Left ventricle myocardium superior (tissue), 1 donor: ENCODE data around the gene NDUFB2. TPM values are rescaled to one million over a fixed set of nuclear protein-coding genes. Genes with fewer than 3 reads are reported as not detected.
"Not testable (repeated sequence)": the region's sequence is repeated elsewhere in the genome, so short reads cannot be mapped to it uniquely, and the experiment has no call there.

ENCODE experiments used
- ATAC-seq: fragments of 200-7000 bp; cut with Tn5 transposase; one replicate; pipeline ENCODE4 v1.9.1; 2020; ENCODE audit warnings: mild to moderate bottlenecking, moderate library complexity
- DNase-seq: peaks from one replicate; pipeline ENCODE4 v3.0.0-alpha.2; 2020
- intact Hi-C: fragments of 100-400 bp; cut with micrococcal nuclease; formaldehyde crosslinking; loops from one replicate; pipeline ENCODE4 v1.11.0; 2022
- long read RNA-seq: library from polyadenylated mRNA; unstranded; transcript quantifications from one replicate; pipeline ENCODE4 v2.0.0, GENCODE V29; 2021
- total RNA-seq: library from RNA; stranded (reverse); fragmentation: NEBNext Ultra II Directional; extraction: Animal tissue kit (Norgen Biotek cat#: 25700); gene quantifications from one replicate; pipeline ENCODE4 v1.2.1, GENCODE V29; 2021
- donor health status: DM: no; HTN: yes; CAD: no; lungs with severe emphysema.

NDUFB2 gene
- total RNA-seq: 726 TPM
- long read RNA-seq, transcript NDUFB2-201 (4 exons, 504 nt): major isoform, 564 of 594 reads
- long read RNA-seq, transcript NDUFB2-214 (3 exons, 665 nt): minor isoform, 6 of 594 reads
- long read RNA-seq, partial matches to known transcripts: 3 of 594 reads
- long read RNA-seq, other reads (novel, unspliced or antisense): 14 of 594 reads

- DNase-seq: peak; percentile 69
- intact Hi-C loops: no loop called here
- peak; percentile 92 for ATAC-seq
These were observed at the start of gene NDUFB2 for GRCh38 chr7:140696680-140697446. TSS of gene NDUFB2 (plus strand) at chr7:140696708. CDS start at chr7:140696745, 37 bp downstream.

- ATAC-seq: peak; percentile 67
- intact Hi-C loops: no loop called here
These were observed 49.4 kb upstream of the NDUFB2 start for GRCh38 chr7:140646931-140647647.

GRCh38 chr7:140649556-140650205 lies 46.8 kb upstream of the NDUFB2 start:
- DNase-seq (peak; percentile 45), ATAC-seq (peak; percentile 72)
- intact Hi-C loops: loop anchor here (5.0 kb wide), 1 partner anchor 132 kb away; no protein-coding TSS in a partner anchor

More at GRCh38 chr7:140646931-140647647, 49.4 kb upstream of the NDUFB2 start:
- DNase-seq: no peak

GRCh38 chr7:140650367-140650766 lies 46.1 kb upstream of the NDUFB2 start:
- intact Hi-C loops: loop anchor here (5.0 kb wide), 1 partner anchor 133 kb away; no protein-coding TSS in a partner anchor

GRCh38 chr7:140653319-140654108 lies 43.0 kb upstream of the NDUFB2 start:
- DNase-seq (no peak), ATAC-seq (peak; percentile 68)
- intact Hi-C loops: loop anchor here (5.0 kb wide), 1 partner anchor 136 kb away; no protein-coding TSS in a partner anchor

More at GRCh38 chr7:140650367-140650766, 46.1 kb upstream of the NDUFB2 start:
- no peak for DNase-seq
- ATAC-seq: no peak

- intact Hi-C loops: loop anchor here (5.0 kb wide), 1 partner anchor 137 kb away; no protein-coding TSS in a partner anchor
- ATAC-seq: peak; percentile 3
- no peak for DNase-seq
These were observed 42.5 kb upstream of the NDUFB2 start for GRCh38 chr7:140654109-140654387.

- DNase-seq: no peak
- intact Hi-C loops: loop anchor here (5.0 kb wide), 1 partner anchor 137 kb away; no protein-coding TSS in a partner anchor
- no peak for ATAC-seq
These were observed 41.8 kb upstream of the NDUFB2 start for GRCh38 chr7:140654661-140655060.

- intact Hi-C loops: no loop called here
- ATAC-seq (no peak), DNase-seq (no peak)
These were observed 40.7 kb upstream of the NDUFB2 start for GRCh38 chr7:140655511-140656408.

- intact Hi-C loops: no loop called here
- ATAC-seq (peak; percentile 78), DNase-seq (no peak)
These were observed 39.7 kb upstream of the NDUFB2 start for GRCh38 chr7:140656548-140657515.

GRCh38 chr7:140657891-140658290 lies 38.6 kb upstream of the NDUFB2 start:
- intact Hi-C loops: no loop called here
- ATAC-seq (no peak), DNase-seq (no peak)

GRCh38 chr7:140659856-140660255 lies 36.7 kb upstream of the NDUFB2 start:
- ATAC-seq (no peak), DNase-seq (no peak)
- intact Hi-C loops: no loop called here

- DNase-seq: no peak
- intact Hi-C loops: no loop called here
- no peak for ATAC-seq
These were observed 35.4 kb upstream of the NDUFB2 start for GRCh38 chr7:140661124-140661523.

- ATAC-seq, intact Hi-C loops, DNase-seq: not testable (repeated sequence)
These were observed 33.6 kb upstream of the NDUFB2 start for GRCh38 chr7:140662938-140663337.

- intact Hi-C loops: no loop called here
- no peak for ATAC-seq
These were observed 29.0 kb upstream of the NDUFB2 start for GRCh38 chr7:140667476-140667875.

GRCh38 chr7:140668641-140669040 lies 27.9 kb upstream of the NDUFB2 start:
- DNase-seq: no peak
- intact Hi-C loops: no loop called here
- ATAC-seq: no peak

More at GRCh38 chr7:140667476-140667875, 29.0 kb upstream of the NDUFB2 start:
- DNase-seq: no peak

- DNase-seq (no peak), ATAC-seq (no peak)
- intact Hi-C loops: no loop called here
These were observed 27.2 kb upstream of the NDUFB2 start for GRCh38 chr7:140669352-140669751.
